Tibial nerve (tissue), 3 donors: ENCODE results near the gene NCAPG.

ENCODE experiments used
- POLR2A ChIP-seq, 2 donors: fragments of 450-650 bp; IDR thresholded peaks; one replicate each; pipeline ENCODE4 v1.6.1; 2017; ENCODE audit warnings: antibody characterized with exemption in 2 of 2, mild to moderate bottlenecking in 2 of 2, moderate library complexity in 2 of 2
- TF ChIP-seq, protein P1 (sequence below), 5 experiments: fragments of 200-600 bp in 3 of 5; fragments of 450-650 bp in 2 of 5; sonication (generic) in 3 of 5; IDR thresholded peaks; one replicate each; pipeline ENCODE4 v1.5.1; 2016 to 2019; ENCODE audit warnings: antibody characterized with exemption in 5 of 5, mild to moderate bottlenecking in 3 of 5, moderate library complexity in 2 of 5

DNA sequence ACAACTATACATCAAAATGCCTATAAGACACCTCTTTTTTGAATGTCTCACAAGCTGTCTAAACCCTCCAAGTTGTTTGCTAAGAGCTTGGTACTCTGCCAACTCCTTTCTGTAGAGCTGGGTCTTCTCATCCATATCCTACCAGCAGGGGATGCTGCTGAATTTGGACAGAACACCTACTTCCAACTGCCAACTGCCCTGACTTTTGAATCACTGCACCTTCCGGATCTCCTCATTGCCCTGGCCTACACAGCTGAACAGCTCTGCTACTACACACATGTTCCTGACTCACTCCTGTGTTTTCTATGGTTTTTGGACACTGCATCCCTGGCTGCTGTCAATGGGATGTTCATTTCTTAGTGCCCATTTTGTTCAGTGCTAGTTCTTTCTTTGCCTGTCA is 48.1 kb upstream of the NCAPG start:
- TF ChIP-seq, protein P1, sequence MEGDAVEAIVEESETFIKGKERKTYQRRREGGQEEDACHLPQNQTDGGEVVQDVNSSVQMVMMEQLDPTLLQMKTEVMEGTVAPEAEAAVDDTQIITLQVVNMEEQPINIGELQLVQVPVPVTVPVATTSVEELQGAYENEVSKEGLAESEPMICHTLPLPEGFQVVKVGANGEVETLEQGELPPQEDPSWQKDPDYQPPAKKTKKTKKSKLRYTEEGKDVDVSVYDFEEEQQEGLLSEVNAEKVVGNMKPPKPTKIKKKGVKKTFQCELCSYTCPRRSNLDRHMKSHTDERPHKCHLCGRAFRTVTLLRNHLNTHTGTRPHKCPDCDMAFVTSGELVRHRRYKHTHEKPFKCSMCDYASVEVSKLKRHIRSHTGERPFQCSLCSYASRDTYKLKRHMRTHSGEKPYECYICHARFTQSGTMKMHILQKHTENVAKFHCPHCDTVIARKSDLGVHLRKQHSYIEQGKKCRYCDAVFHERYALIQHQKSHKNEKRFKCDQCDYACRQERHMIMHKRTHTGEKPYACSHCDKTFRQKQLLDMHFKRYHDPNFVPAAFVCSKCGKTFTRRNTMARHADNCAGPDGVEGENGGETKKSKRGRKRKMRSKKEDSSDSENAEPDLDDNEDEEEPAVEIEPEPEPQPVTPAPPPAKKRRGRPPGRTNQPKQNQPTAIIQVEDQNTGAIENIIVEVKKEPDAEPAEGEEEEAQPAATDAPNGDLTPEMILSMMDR (IDR thresholded peaks at IDR 0.05) = no peak
- TF ChIP-seq POLR2A (IDR thresholded peaks at IDR 0.05) = no peak
